Neutrophil (primary cell): ENCODE measurements around the gene STMND1.

Experiments used
- H3K27ac ChIP-seq: fragments of 200-600 bp; sonication (generic); 2 replicates; pipeline ENCODE4 v1.5.1; 2016; ENCODE audit warnings: mild to moderate bottlenecking, moderate library complexity
- H3K27me3 ChIP-seq: fragments of 200-600 bp; sonication (generic); 2 replicates; pipeline ENCODE4 v1.6.0; 2016; ENCODE audit warnings: mild to moderate bottlenecking
- H3K36me3 ChIP-seq: fragments of 200-600 bp; sonication (generic); 2 replicates; pipeline ENCODE4 v1.5.1; 2017
- H3K4me1 ChIP-seq, 2 experiments: fragments of 200-600 bp in 1 of 2; sonication (generic) in 1 of 2; 1 replicate in 1 of 2; 2 replicates in 1 of 2; pipeline versions ENCODE4 v1.5.1 to v1.6.1; 2013 to 2016; ENCODE audit warnings: low read depth in 1 of 2, low read length in 1 of 2, mild to moderate bottlenecking in 1 of 2, moderate library complexity in 1 of 2; ENCODE audit not compliant: control insufficient read depth in 1 of 2, insufficient read depth in 1 of 2
- H3K4me3 ChIP-seq, 2 experiments: fragments of 200-600 bp in 1 of 2; sonication (generic) in 1 of 2; 1 replicate in 1 of 2; 2 replicates in 1 of 2; pipeline ENCODE4 v1.5.1; 2013 to 2016; ENCODE audit warnings: low read depth in 1 of 2, low read length in 1 of 2, mild to moderate bottlenecking in 1 of 2, moderate library complexity in 1 of 2
- H3K9me3 ChIP-seq: fragments of 200-600 bp; sonication (generic); 2 replicates; pipeline ENCODE4 v1.5.1; 2016
- CTCF ChIP-seq: fragments of 200-600 bp; sonication (generic); IDR thresholded peaks from 2 replicates; pipeline ENCODE4 v1.5.1; 2016; ENCODE audit warnings: antibody characterized with exemption

STMND1 gene

DNA sequence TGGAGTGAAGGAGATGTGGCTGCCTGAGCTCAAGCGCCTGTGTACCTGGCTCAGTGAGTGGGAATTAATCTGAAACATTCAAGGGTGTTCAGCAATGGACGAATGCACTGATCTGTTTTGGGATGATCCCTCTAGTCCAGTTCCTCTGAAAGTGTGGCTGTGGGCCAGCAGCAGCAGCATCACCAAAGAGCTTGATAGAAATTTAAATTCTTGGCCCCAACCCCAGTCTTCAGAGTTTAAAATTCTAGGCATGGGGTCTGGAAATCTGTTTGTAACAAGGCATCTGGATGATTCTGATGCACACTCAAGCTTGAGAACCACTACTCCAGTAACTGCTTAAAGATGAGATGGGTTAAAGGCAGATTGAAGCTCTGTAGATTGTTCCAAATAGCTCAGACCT is 59.2 kb downstream of the STMND1 start:
- no peaks in the 10 kb centered on the region for H3K4me1 ChIP-seq
- H3K27me3 ChIP-seq, result peaks cover 24% of the 10 kb centered on the region
- H3K4me3 ChIP-seq, result no peak overlapping the region
- no peaks in the 10 kb centered on the region for H3K36me3 ChIP-seq
- H3K9me3 ChIP-seq, result no peaks in the 10 kb centered on the region
- no peak overlapping the region for H3K27ac ChIP-seq
- no peak for TF ChIP-seq CTCF

DNA sequence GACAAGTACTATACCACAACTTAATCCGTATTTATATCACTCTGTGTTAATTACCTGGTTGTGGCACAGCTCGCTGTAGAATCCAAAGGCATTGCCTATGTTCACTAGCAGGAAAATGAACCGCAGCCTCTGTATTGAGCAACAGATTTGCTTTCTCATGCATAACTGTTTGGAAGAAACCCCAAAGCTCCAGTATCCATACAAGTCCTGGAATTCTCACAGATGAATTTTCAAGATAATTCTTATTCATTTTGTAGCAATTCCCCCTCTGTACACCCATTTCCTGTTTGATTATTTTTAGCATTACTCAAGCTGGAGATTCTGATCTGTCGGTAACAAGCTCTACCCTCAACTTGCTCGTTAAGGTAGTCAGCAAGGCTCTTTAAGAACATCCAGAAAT is 63.5 kb downstream of the STMND1 start:
- Histone ChIP-seq H3K4me3 (no peak overlapping the region), H3K4me1 (no peaks in the 10 kb centered on the region), H3K9me3 (no peaks in the 10 kb centered on the region), H3K27me3 (peaks cover 12% of the 10 kb centered on the region), H3K36me3 (no peaks in the 10 kb centered on the region), H3K27ac (no peak overlapping the region)
- TF ChIP-seq CTCF, result no peak

DNA sequence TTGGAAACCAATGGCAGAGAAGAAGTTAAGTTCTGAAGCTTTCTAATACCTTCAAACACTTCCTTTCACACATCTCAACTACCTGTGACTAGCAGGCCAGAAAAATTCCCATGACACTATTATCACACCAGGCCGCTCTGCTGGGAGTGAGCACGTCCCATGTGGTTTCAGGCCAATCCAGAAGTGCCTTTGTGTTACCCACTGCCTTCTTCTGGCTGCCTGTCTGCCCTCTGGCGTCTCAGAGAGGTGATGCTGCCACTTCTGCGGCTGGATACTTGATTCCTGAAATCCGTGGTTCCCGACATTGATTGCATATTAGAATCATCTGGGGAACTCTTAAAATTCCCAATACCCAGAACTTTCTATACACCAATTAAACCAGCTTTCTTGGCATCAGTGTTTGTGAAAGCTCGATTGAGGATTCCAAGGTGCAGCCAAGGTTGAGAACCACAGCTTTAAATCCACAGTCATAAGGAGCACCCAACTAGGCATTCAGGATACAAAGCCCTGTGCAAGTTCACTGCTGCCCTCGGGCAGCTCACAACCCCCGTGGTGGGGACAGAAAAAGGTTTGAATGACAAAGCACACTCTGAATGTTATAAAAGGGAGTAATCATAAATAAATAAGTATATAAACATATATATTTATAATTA is 65.6 kb downstream of the STMND1 start:
- H3K27ac ChIP-seq, result no peak overlapping the region
- no peaks in the 10 kb centered on the region for H3K4me1 ChIP-seq
- H3K4me3 ChIP-seq, result no peak overlapping the region
- H3K36me3 ChIP-seq, result no peaks in the 10 kb centered on the region
- no peaks in the 10 kb centered on the region for H3K9me3 ChIP-seq
- TF ChIP-seq CTCF, result no peak
- no peaks in the 10 kb centered on the region for H3K27me3 ChIP-seq

- H3K9me3 ChIP-seq, result no peaks in the 10 kb centered on the region
Observed at GRCh38 chr6:17169291-17169690, 67.4 kb downstream of the STMND1 start.

GRCh38 chr6:17169711-17170110 is 67.9 kb downstream of the STMND1 start:
- H3K27me3 ChIP-seq, result no peaks in the 10 kb centered on the region
- no peaks in the 10 kb centered on the region for H3K36me3 ChIP-seq
- H3K9me3 ChIP-seq, result no peaks in the 10 kb centered on the region
- H3K4me3 ChIP-seq, result no peak overlapping the region
- no peak for TF ChIP-seq CTCF
- no peak overlapping the region for H3K27ac ChIP-seq
- no peaks in the 10 kb centered on the region for H3K4me1 ChIP-seq

More at GRCh38 chr6:17169291-17169690, 67.4 kb downstream of the STMND1 start:
- H3K27ac ChIP-seq, result no peak overlapping the region
- no peak for TF ChIP-seq CTCF
- no peaks in the 10 kb centered on the region for H3K36me3 ChIP-seq
- no peak overlapping the region for H3K4me3 ChIP-seq
- H3K27me3 ChIP-seq, result no peaks in the 10 kb centered on the region
- H3K4me1 ChIP-seq, result no peaks in the 10 kb centered on the region
